ENCODE data around the gene DDX31. TPM values are rescaled to one million over a fixed set of nuclear protein-coding genes. Genes with fewer than 3 reads are reported as not detected.
"Not testable (repeated sequence)": the region's sequence is repeated elsewhere in the genome, so short reads cannot be mapped to it uniquely, and the experiment has no call there.

The DDX31 gene
- total RNA-seq, 2 experiments from 2014 or later: 28.3 to 28.8 TPM

GRCh38 chr9:132572921-132573320, 96.9 kb downstream of the DDX31 start:
- Histone ChIP-seq H3K9me3 (ENCODE audit: low read length) (no peaks in the 10 kb centered on the region), H3K4me2 (ENCODE audit: low read length) (no peak overlapping the region), H3K27ac (ENCODE audit: low read depth, low read length, poor library complexity, severe bottlenecking) (no peak overlapping the region), H2AFZ (ENCODE audit: low read length) (no peak overlapping the region), H3K4me1 (ENCODE audit: insufficient read depth, low read length, poor library complexity, severe bottlenecking) (peaks cover 8% of the 10 kb centered on the region), H3K79me2 (ENCODE audit: insufficient read depth, low read depth, low read length) (no peaks in the 10 kb centered on the region), H3K4me3 (ENCODE audit: low read depth, low read length, poor library complexity, severe bottlenecking) (no peak overlapping the region), H3K9me2 (ENCODE audit: insufficient read depth, low read length) (no peaks in the 10 kb centered on the region), H4K20me1 (ENCODE audit: insufficient read depth, low read length) (no peaks in the 10 kb centered on the region), H3K36me3 (ENCODE audit: insufficient read depth, low read length) (no peaks in the 10 kb centered on the region)
- BruUV-seq (replicated peaks): no TSS peak
- ChIA-PET POLR2A (no interaction called here), CTCF (ENCODE audit: unreplicated experiment) (no interaction called here)
- intact Hi-C loops (cut with micrococcal nuclease; ENCODE audit: unreplicated experiment): no loop called here
- no peak for DNase-seq (ENCODE audit: low spot score)
- TF ChIP-seq CTCF (conservative IDR thresholded peaks at IDR 0.05; ENCODE audit: low read length) (no peak), EZH2phosphoT487 (IDR thresholded peaks at IDR 0.05; ENCODE audit: borderline replicate concordance, low read depth, low read length) (no peak)

- ChIA-PET CTCF (ENCODE audit: unreplicated experiment) (no interaction called here), POLR2A (interaction anchor here (0.7 to 0.9 kb wide), 2 partner anchors 24 to 309 kb away, joined by 3 to 7 read pairs; no protein-coding TSS in a partner anchor)
- no peak overlapping the region for H3K4me2 ChIP-seq (ENCODE audit: low read length)
- H3K9me2 ChIP-seq (ENCODE audit: insufficient read depth, low read length): no peaks in the 10 kb centered on the region
- H3K36me3 ChIP-seq (ENCODE audit: insufficient read depth, low read length): no peaks in the 10 kb centered on the region
- intact Hi-C loops (cut with micrococcal nuclease; ENCODE audit: unreplicated experiment): no loop called here
- H2AFZ ChIP-seq (ENCODE audit: low read length): no peak overlapping the region
- TF ChIP-seq CTCF (conservative IDR thresholded peaks at IDR 0.05; ENCODE audit: low read length) (no peak), EZH2phosphoT487 (IDR thresholded peaks at IDR 0.05; ENCODE audit: borderline replicate concordance, low read depth, low read length) (no peak)
- H3K9me3 ChIP-seq (ENCODE audit: low read length): no peaks in the 10 kb centered on the region
- BruUV-seq (replicated peaks): no TSS peak
- H3K27ac ChIP-seq (ENCODE audit: low read depth, low read length, poor library complexity, severe bottlenecking): no peak overlapping the region
- H3K79me2 ChIP-seq (ENCODE audit: insufficient read depth, low read depth, low read length): no peaks in the 10 kb centered on the region
- H3K4me3 ChIP-seq (ENCODE audit: low read depth, low read length, poor library complexity, severe bottlenecking): no peak overlapping the region
- H4K20me1 ChIP-seq (ENCODE audit: insufficient read depth, low read length): no peaks in the 10 kb centered on the region
- DNase-seq (ENCODE audit: low spot score): no peak
- H3K4me1 ChIP-seq (ENCODE audit: insufficient read depth, low read length, poor library complexity, severe bottlenecking): peaks cover 8% of the 10 kb centered on the region
Measured at GRCh38 chr9:132571806-132572600, 97.8 kb downstream of the DDX31 start.

GRCh38 chr9:132568787-132569186, 101.0 kb downstream of the DDX31 start:
- H3K9me3 ChIP-seq (ENCODE audit: low read length); H3K4me1 ChIP-seq (ENCODE audit: insufficient read depth, low read length, poor library complexity, severe bottlenecking); H3K36me3 ChIP-seq (ENCODE audit: insufficient read depth, low read length); H3K4me2 ChIP-seq (ENCODE audit: low read length); DNase-seq (ENCODE audit: low spot score); H2AFZ ChIP-seq (ENCODE audit: low read length); H3K4me3 ChIP-seq (ENCODE audit: low read depth, low read length, poor library complexity, severe bottlenecking); H3K79me2 ChIP-seq (ENCODE audit: insufficient read depth, low read depth, low read length); intact Hi-C loops (cut with micrococcal nuclease; ENCODE audit: unreplicated experiment); POLR2A ChIA-PET; H3K27ac ChIP-seq (ENCODE audit: low read depth, low read length, poor library complexity, severe bottlenecking); H3K9me2 ChIP-seq (ENCODE audit: insufficient read depth, low read length); H4K20me1 ChIP-seq (ENCODE audit: insufficient read depth, low read length); BruUV-seq (replicated peaks); CTCF ChIA-PET (ENCODE audit: unreplicated experiment): not testable (repeated sequence)
